HG03159 (cell line): ENCODE measurements around the gene MYD88.

Experiments used
- ATAC-seq: cut with Tn5 transposase; IDR thresholded peaks from one replicate; pipeline ENCODE4 v1.9.1; 2021; ENCODE audit warnings: mild to moderate bottlenecking, moderate library complexity; ENCODE audit not compliant: unreplicated experiment

The MYD88 gene

DNA sequence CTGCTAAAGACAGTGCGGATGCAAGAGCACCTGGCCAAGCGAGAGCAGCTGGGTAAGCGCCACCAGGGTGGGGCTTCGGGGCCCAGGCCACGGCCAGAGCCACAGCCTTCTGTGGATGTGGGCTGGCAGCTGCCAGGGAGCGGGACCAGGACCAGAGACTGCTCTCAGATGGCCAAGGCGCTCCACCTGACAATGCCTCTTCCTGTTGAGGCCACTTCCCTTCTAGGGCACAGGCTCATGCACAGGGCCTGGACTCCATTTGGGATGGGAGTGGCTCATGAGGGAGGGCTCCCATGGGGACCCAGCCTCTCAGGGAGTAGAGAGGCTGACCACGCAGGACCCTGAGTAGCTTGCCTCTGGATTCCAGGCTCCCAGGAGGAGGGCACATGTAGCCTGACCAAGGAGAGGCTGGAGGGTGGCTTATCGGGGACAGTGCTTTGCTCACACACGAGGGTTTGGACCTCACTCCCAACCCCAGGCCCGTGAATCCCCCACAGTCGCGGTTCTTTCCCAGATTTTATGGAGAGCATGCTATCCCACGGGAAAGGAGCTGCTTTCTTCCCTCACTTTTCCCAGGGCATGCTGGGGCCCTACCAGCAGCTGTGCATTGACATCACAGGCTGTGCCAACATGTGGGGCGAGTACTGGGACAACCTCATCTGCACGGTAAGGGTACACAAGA lies 26.6 kb upstream of the MYD88 start:
- ATAC-seq, result no peak

DNA sequence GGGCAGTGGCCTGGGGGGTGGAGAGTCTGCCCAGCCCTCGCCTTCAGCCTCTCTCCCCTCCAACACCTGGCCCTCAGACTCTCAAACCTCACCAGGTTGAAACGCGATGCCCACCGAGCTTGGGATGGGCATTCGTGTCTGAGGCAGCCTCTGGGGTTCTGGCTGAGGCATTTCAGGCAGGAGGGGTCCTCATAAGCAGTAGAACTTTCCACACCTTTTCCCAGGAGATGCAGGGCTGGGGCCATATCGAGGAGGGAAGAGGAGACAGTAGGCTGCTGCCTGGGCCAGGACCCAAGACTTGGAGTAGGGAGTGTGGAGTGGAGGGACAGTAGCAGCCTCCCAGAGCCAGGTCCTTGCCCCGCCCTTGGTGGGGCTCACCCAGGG lies 26.1 kb upstream of the MYD88 start:
- ATAC-seq, result no peak

DNA sequence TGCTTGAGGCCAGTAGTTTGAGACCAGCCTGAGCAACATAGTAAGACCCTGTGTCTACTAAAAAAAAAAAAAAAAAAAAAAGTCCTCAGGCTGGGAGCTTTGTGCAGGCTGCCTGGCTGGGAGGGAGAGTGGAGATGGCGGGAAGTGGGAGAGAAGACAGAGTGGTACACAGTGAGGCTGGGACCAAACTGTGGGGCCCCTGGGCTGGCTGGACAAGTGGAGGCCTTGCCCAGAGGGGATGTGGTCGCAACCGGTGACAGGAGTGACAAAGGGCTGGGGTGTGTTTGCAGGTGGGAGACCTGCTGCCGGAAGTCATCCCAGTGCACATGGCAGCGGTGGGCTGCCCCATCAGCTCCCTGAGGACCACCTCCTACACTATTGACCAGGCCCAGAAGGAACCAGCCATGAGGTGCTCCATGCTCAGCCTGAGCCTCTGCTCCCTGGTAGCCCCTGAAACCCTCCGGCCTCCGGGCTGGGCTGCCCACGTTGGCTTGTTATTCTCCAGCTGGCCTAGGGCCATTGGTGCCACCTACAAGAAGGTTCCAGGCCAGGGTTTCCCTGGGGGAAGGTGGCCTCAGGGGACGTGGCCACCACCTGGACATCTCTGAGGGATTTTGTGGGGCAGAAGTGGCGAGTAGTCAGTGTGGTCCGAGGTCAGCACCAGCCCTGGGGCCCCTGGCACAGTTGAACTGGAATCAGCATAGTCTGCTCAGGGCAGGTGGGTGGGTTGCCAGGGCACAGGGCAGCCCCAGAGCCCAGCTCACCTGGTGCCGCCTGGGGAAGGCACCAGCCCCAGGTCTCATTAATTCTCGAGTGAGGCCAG lies 24.2 kb upstream of the MYD88 start:
- no peak for ATAC-seq

DNA sequence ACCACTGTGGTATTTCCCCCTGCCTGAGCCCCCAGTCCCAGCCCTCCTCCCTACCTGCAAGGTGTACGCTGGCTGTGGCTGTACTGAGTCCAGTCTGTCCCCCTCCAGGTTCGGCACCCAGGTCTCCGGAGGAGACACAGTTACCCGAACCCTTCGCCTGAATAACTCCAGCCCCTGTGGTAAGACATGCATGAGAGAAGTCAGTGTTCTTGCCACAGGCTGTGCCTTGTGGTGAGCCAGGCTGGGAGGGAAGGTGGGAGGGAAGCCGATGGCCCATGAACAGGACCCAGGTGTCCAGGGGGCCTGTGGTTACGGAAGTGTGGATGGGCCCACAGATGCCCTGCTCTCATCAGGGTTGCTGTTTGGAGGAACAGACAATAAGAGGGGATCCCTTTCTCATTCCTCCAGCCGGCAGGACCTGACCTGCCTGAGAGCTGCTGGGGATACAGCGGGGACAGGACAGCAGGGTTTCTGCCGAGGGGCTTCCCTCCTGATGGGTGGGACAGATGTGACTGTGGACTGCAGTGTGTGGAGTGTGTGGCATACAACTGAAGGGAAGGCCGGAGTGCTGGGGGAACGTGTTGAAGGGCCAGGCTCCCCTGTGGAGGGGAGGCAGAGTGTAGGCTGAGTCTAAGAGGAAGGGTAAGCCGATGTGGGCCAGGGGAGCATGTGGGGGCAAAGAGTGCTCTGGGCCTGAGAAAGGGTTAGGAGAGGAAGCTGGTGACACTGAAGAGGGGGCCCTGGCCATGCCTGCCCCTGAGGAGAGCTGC lies 23.4 kb upstream of the MYD88 start:
- ATAC-seq, result no peak

DNA sequence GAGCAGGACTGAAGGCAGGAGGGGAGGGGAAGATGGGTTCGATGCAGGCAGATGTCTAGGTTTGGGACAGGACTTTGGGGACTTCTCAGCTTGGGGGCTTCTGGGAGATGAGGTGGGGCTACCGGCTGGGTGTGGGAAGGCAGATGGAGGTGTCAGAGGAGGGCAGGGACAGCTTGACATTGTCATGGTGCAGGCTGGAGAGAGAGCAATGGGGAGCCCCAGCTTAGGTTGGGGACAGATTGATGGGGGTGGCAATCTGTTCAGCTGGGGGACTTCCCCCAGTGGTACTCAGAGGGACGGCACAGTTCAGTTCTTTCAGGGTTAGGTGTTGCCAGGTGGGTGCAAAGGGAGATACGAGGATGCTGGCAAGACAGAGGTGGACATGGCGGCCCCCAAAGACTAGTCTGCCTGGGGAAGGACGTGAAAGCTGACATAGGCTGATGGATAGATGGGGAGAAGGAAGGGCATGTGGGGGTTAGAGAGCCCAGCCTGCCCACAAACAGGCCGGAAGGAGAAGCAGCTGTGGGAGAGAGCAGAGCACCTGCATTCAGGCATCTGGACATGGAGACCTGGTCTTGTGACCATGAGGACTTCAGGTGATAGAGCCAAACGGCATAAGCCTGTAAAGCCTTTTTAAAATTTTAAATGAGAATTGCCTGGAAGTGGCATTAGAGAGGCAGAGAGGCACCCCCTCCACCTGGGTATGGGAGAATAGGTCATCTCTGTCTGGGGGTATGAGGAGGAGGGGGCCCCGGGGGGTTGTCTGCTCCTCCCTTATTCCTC lies 22.6 kb upstream of the MYD88 start:
- no peak for ATAC-seq

DNA sequence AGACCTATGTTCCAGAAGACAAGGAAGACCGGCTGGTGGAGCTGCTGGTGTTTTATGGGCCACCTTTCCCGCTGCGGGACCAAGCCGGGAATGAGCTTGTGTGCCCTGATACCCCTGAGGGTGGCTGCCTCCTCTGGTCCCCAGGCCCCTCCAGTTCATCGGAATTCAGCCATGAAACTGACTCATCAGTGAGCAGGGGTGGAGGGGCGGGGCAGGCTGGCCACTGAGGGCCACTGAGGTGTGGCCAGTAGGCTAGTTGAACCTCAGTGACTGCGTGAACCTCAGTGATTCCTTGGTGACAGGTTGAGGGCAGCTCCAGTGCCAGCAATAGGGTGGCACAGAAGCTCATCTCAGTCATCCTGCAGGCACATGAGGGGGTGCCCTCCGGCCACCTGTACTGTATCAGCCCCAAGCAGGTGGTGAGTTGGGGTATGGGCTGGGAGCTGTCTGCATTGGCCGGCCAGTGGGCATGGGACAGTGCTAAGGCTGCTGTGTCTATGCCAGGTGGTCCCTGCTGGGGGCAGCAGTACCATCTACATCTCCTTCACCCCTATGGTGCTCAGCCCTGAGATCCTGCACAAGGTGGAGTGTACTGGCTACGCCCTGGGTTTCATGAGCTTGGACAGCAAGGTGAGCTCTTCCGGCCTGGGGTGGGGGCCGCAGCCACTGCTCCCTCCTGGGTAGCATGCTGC lies 21.8 kb upstream of the MYD88 start:
- ATAC-seq, result no peak

DNA sequence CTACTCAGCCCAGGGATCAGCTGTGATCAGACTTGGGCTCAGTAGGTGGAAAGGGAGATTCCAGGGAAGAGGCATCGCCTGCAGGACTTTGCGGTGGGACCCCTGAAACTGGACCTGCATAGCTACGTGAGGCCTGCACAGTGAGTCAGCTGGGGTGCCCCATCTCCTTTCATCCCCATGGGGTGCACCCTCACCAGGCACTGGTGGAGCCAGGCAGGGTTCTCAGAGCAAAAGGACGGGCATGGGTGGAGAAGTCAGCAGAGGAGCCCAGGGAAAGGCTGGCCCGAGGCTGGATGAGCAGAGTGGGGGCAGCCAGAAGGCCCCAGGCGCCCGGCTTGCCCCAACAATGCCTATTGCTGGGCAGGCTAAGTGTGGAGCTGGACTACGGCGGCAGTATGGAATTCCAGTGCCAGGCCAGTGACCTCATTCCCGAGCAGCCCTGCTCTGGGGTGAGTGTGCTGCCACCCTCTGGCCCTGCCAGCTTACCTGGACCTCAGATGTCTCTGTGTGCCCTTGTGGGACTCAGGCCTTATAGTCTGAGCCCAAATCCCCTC lies 21.2 kb upstream of the MYD88 start:
- no peak for ATAC-seq

DNA sequence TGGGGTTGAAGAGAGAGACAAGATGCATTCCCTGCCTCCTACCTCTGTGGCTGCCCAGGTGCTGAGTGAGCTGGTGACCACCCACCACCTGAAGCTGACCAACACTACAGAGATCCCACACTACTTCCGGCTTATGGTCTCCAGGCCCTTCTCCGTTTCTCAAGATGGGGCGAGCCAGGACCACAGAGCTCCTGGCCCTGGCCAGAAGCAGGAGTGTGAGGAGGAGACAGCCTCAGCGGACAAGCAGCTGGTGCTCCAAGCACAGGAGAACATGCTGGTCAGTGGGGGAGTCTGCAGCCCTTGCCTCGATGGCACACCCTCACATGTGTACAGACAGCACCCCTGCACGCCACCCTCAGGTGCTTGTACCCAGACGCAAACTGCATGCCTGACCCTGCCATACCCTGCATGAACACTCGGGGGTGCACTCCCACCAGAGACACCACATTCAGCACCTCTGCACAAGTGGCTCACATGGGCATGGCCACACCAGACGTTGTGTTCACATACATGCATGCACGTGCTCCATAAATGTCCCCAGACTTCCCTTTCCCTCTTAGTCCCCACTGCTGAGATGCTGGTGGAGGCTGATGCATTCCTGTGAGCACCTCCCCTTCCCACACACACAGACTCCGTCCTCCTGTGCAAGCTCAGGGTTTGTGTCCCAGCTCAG lies 20.6 kb upstream of the MYD88 start:
- peak; percentile 78 for ATAC-seq

DNA sequence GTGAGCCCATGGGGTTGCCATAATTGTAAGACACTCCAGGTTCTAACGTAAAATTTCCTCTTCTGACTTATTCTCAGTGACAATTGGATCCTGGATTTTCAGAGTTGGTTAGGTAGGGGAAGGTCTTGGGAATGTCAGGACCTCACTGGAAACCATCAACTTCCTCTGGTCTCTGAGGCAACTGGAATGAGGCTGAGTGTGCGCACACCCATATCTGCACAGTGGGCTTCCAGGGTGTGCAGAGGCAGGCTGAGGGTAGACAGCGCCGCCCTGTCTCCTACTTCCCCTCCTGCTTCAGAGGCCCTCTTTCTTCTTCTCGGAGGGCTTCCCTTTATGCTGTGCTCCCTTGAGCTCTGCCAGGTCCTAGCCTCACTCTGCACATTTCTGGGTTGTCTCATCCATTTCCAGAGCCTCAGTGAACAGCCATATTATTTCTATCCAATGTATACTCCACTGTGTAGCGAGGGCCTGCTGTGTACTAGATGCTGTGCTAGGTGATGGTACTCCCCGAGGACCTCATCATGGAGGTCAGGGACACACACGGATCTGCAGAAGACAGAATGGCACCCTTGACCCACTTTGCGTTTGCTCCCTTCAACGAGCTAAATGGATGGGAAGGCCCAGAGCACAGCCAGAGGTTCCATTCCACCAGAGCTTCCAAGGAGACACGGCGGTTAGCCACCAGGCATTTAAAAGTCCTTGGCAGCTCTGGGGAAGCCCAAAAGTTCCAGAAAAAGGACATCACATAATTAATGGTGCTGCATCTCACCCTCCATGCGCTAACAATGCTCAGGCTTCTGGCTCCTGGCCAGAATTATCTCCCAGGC lies 19.8 kb upstream of the MYD88 start:
- ATAC-seq, result no peak

DNA sequence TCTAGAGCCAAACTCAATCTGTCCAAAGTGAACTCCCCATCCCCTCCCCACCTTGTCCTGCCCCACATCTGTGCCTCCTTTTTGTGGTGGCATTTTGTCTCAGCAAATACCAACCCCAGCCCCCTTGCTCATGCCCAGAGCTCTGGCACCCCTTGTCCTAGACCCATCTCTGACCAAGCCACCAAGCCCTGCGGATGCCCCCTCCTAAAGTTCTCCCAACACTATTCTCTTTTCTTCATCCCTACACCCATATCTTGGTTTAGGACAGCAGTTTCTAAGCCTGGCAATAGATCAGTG lies 19.3 kb upstream of the MYD88 start:
- no peak for ATAC-seq

DNA sequence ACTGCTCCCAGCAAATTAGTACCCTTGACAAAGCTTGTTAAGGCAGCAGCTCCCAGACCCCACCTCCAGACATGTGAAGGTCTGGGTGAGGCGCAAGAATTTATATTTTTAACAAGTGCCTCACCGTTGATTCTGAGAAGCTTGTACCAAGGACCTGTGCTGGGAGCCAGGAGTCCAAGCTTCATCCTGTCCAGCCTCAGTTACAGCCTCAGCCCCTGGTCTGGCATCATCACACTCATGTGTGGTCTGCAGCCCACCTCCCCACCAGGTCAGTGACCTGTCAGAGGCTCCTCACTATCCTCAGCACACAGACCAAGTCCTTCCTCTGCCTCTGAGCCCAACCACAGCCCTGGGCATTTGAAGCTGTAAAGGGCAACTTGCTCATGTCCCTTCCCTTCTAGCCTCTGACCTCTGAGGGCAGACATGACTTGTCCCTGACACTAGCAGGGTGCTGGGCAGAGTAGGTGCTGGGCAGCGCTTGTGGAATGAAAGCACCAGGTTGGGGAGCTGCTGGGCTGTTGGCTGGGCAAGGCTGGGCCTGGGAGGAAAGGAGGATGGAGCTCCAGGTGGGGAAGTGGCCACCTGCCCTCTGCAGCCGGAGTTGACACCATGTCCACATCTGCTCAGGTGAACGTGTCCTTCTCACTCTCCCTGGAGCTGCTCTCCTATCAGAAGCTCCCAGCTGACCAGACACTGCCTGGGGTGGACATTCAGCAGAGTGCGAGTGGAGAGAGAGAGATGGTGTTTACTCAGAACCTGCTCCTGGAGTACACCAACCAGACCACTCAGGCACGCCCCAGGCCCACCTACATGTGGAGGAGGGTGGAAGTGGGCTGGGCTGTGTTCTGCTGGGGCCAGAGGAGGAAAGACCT lies 18.4 kb upstream of the MYD88 start:
- no peak for ATAC-seq

DNA sequence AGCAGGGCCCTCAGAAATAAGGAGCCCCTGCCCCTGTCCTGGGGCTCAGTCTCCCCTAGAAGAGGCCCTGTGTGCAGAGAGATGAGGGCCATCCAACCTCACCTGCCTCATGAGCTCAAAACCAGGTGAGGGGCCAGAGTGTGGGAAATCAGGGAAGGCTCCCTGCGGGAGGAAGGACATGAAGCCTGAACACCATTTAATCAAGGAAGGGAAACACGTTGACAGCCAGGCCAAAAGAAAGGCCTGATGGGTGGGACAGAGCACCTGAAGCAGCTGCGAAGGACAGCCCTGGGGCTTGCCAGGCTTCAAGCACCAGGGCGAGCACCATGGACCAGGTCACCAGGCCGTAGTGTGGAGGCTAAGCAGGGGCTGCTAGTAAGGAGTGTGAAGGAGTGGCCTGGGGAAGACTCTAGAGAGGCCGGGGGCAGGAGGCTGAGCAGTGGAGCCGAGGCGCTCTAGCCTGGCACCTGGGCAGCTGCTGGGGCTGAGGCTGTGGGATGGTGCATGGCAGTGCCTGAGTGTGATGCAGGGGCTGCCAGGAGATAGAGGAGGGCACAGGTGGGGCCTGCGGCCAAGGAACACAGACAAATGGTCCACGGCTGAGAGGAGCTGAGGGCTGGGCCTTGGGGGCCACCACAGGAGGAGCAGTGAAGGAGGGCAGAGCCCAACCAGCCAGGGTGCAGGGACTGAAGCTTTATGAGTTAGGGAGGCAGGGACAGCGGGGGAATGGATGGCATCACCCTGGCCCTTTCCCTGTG lies 17.6 kb upstream of the MYD88 start:
- ATAC-seq, result no peak

DNA sequence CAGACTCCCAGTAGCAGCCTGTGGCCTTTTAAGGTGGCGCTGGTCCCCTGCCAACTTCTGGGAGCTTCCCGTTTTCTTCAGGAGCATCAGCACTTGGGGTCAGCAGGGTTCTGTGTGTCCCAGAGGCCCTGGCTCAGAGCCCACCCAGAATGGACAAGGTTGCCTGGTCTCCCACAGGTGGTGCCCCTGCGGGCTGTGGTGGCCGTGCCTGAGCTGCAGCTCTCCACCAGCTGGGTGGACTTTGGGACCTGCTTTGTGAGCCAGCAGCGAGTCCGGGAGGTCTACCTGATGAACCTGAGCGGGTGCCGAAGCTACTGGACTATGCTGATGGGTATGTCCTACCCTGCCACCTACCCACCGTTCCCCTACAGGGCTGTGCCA lies 17.0 kb upstream of the MYD88 start:
- ATAC-seq, result no peak

DNA sequence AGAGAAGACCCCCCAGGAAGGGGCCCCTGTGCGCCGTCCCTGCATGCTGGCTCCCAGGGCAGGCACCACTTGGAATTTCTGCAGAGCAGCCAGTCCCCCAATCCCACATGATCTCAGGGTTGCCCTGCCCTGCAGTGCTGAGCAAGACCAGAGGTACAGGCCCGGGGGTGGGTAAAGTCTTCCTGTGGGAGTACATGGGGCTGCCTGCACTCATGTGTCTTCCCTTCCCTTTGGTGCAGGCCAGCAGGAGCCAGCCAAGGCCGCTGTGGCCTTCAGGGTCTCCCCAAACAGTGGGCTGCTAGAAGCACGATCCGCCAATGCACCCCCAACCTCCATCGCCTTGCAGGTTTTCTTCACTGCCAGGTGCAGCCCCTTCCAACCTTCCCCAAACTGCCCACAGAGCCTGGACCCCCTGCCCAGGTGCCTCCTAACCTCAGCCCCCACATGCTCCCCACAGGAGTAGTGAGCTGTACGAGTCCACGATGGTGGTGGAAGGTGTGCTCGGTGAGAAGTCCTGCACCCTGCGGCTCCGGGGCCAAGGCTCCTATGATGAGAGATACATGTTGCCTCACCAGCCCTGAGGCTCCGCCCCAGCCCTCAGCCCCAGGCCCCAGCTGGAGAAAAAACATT lies 16.5 kb upstream of the MYD88 start:
- no peak for ATAC-seq

DNA sequence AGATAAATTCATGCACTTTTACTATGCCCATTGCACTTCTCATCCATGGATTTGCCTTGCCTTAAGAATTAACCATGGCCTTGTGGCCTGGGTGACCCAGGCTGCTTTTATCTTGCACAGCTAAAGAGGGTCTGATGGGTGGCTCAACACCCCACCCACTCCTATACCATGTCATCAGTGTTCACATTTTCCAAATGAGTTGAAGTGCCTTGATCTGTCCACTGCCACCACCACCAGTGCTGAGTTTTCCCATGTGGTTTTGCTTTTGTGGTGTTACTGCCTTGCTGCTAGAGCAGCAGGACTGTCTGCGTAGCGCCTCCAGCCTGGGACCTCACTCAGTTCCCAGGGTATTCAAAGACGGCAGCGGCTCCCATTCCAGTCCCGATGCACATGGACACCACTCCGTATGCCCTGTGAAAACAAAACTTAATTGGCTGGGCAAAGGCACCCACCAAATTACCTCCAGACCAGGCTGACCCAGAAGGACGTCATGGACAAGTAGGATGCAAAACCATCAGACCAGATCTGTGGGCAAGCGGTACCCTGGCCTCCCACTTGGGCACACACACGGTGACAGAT lies 15.7 kb upstream of the MYD88 start:
- no peak for ATAC-seq

DNA sequence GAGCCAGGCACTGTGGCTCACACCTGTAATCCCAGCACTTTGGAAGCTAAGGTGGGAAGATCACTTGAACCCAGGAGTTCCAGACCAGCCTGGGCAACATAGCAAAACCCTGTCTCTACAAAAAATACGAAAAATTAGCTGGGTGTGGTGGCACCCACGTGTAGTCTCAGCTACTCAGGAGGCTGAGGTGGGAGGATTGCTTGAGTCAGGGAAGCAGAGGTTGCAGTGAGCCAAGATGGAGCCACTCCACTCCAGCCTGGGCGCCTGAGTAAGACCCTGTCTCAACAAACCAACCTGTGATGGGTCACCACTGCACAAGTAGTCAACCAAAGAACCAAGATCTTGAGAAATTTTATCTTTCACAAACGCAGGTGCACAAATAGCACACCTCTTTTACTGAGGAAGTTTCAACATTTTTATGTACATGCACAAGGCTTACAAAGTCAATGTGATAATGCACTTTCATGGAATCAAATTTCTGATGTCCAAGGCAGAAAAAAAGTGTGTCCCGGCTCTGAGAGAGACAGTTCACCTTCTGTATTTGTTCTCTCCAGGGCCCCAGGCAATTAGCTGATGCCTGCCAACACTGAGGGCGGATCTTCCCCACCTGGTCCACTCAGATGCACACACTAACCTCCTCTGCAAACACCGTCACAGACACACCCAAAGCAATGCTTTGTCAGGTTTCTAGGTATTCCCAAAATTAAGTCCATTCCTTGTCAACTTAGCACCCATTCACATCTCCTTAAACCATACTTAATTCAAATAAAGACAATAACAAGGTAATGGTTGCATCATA lies 13.9 kb upstream of the MYD88 start:
- ATAC-seq, result no peak
